ENCODE data around the gene EMILIN2.

The EMILIN2 gene

GRCh38 chr18:2959341-2959740 is 112.5 kb downstream of the EMILIN2 start:
- DNase-seq (ENCODE audit: low spot score) = no peak
- H3K27ac ChIP-seq (replicated peaks; ENCODE audit: low read length) = no peak overlapping the region
- WGBS, 2 donors (ENCODE audit: extremely low coverage in 2 of 2, insufficient read length in 2 of 2, insufficient replicate concordance in 1 of 2) = no CpG with 5 or more reads among the region's 2 CpGs
- H2AFZ ChIP-seq (ENCODE audit: low read length) = no peak overlapping the region
- no peak overlapping the region for H2AK5ac ChIP-seq (ENCODE audit: low read depth, low read length)
- peaks cover 0 to 2% of the 10 kb centered on the region in 2 donors for H3K9me3 ChIP-seq (replicated peaks in 1 of 2; ENCODE audit: control insufficient read depth in 2 of 2, insufficient read depth in 1 of 2, low read depth in 1 of 2, low read length in 2 of 2)
- no peak overlapping the region for H3K4me3 ChIP-seq (ENCODE audit: low read length in 2 of 2)
- H2BK15ac ChIP-seq (ENCODE audit: low read length) = no peak overlapping the region
- H3K79me1 ChIP-seq (ENCODE audit: low read depth, low read length) = no peaks in the 10 kb centered on the region
- no peak overlapping the region for H2BK12ac ChIP-seq (ENCODE audit: low read length)
- peaks cover 0 to 25% of the 10 kb centered on the region in 2 donors for H3K4me1 ChIP-seq (ENCODE audit: control insufficient read depth in 2 of 2, insufficient read depth in 1 of 2, low read depth in 1 of 2, low read length in 2 of 2)
- no peak overlapping the region for H3K23ac ChIP-seq (ENCODE audit: low read depth, low read length, poor library complexity)
- H3K27me3 ChIP-seq (ENCODE audit: control insufficient read depth in 3 of 3, insufficient read depth in 3 of 3, low read depth in 1 of 3, low read length in 3 of 3) = no peaks in the 10 kb centered on the region
- H4K91ac ChIP-seq (ENCODE audit: low read depth, low read length, poor library complexity) = no peak overlapping the region
- no peak overlapping the region for H2BK120ac ChIP-seq (ENCODE audit: low read depth, low read length)
- no peak overlapping the region for H3K4ac ChIP-seq (ENCODE audit: low read length)
- H3K18ac ChIP-seq (ENCODE audit: low read length) = no peak overlapping the region
- H2BK5ac ChIP-seq (ENCODE audit: low read length) = no peak overlapping the region
- H3K36me3 ChIP-seq (replicated peaks in 1 of 2; ENCODE audit: control insufficient read depth in 2 of 2, insufficient read depth in 2 of 2, low read length in 2 of 2) = peaks cover 2 to 59% of the 10 kb centered on the region in 2 donors
- no peak overlapping the region for H3K4me2 ChIP-seq (ENCODE audit: insufficient read depth, low read length, poor library complexity, severe bottlenecking)
- no peak overlapping the region for H4K8ac ChIP-seq (ENCODE audit: low read depth, low read length)
- no peak overlapping the region for H3K14ac ChIP-seq (ENCODE audit: low read length)
- no peak overlapping the region for H3K9ac ChIP-seq (ENCODE audit: low read depth, low read length, poor library complexity)

- Histone ChIP-seq H4K8ac (ENCODE audit: low read depth, low read length) (no peak overlapping the region), H3K4me3 (ENCODE audit: low read length in 2 of 2) (no peak overlapping the region), H2AFZ (ENCODE audit: low read length) (no peak overlapping the region), H3K4me1 (ENCODE audit: control insufficient read depth in 2 of 2, insufficient read depth in 1 of 2, low read depth in 1 of 2, low read length in 2 of 2) (peaks cover 0 to 25% of the 10 kb centered on the region in 2 donors), H3K9ac (ENCODE audit: low read depth, low read length, poor library complexity) (no peak overlapping the region), H3K9me3 (replicated peaks in 1 of 2; ENCODE audit: control insufficient read depth in 2 of 2, insufficient read depth in 1 of 2, low read depth in 1 of 2, low read length in 2 of 2) (peaks cover 0 to 4% of the 10 kb centered on the region in 2 donors), H2AK5ac (ENCODE audit: low read depth, low read length) (no peak overlapping the region), H3K36me3 (replicated peaks in 1 of 2; ENCODE audit: control insufficient read depth in 2 of 2, insufficient read depth in 2 of 2, low read length in 2 of 2) (peaks cover 2 to 42% of the 10 kb centered on the region in 2 donors), H3K18ac (ENCODE audit: low read length) (no peak overlapping the region), H3K4ac (ENCODE audit: low read length) (no peak overlapping the region), H4K91ac (ENCODE audit: low read depth, low read length, poor library complexity) (no peak overlapping the region), H2BK12ac (ENCODE audit: low read length) (no peak overlapping the region), H3K27ac (replicated peaks; ENCODE audit: low read length) (no peak overlapping the region), H2BK15ac (ENCODE audit: low read length) (no peak overlapping the region), H3K14ac (ENCODE audit: low read length) (no peak overlapping the region), H2BK5ac (ENCODE audit: low read length) (no peak overlapping the region), H3K79me1 (ENCODE audit: low read depth, low read length) (no peaks in the 10 kb centered on the region), H3K27me3 (ENCODE audit: control insufficient read depth in 3 of 3, insufficient read depth in 3 of 3, low read depth in 1 of 3, low read length in 3 of 3) (no peaks in the 10 kb centered on the region), H3K23ac (ENCODE audit: low read depth, low read length, poor library complexity) (no peak overlapping the region), H2BK120ac (ENCODE audit: low read depth, low read length) (no peak overlapping the region), H3K4me2 (ENCODE audit: insufficient read depth, low read length, poor library complexity, severe bottlenecking) (no peak overlapping the region)
- WGBS, 2 donors (ENCODE audit: extremely low coverage in 2 of 2, insufficient read length in 2 of 2, insufficient replicate concordance in 1 of 2) = no CpG with 5 or more reads among the region's 7 CpGs
- DNase-seq (ENCODE audit: low spot score) = no peak
Observed at GRCh38 chr18:2960983-2961696, 114.3 kb downstream of the EMILIN2 start.

GRCh38 chr18:2961821-2962220 is 115.0 kb downstream of the EMILIN2 start:
- Histone ChIP-seq H3K27me3 (ENCODE audit: control insufficient read depth in 3 of 3, insufficient read depth in 3 of 3, low read depth in 1 of 3, low read length in 3 of 3) (no peaks in the 10 kb centered on the region), H3K23ac (ENCODE audit: low read depth, low read length, poor library complexity) (no peak overlapping the region), H2AK5ac (ENCODE audit: low read depth, low read length) (no peak overlapping the region), H3K4me1 (ENCODE audit: control insufficient read depth in 2 of 2, insufficient read depth in 1 of 2, low read depth in 1 of 2, low read length in 2 of 2) (peaks cover 0 to 25% of the 10 kb centered on the region in 2 donors), H3K36me3 (replicated peaks in 1 of 2; ENCODE audit: control insufficient read depth in 2 of 2, insufficient read depth in 2 of 2, low read length in 2 of 2) (peaks cover 2 to 35% of the 10 kb centered on the region in 2 donors), H3K14ac (ENCODE audit: low read length) (peak overlapping the region; percentile 90), H2BK120ac (ENCODE audit: low read depth, low read length) (no peak overlapping the region), H3K4me3 (ENCODE audit: low read length in 2 of 2) (peak overlapping the region in 1 of 2 donors; percentile 22), H3K9me3 (replicated peaks in 1 of 2; ENCODE audit: control insufficient read depth in 2 of 2, insufficient read depth in 1 of 2, low read depth in 1 of 2, low read length in 2 of 2) (peaks cover 0 to 4% of the 10 kb centered on the region in 2 donors), H2BK5ac (ENCODE audit: low read length) (no peak overlapping the region), H3K4ac (ENCODE audit: low read length) (no peak overlapping the region), H4K8ac (ENCODE audit: low read depth, low read length) (no peak overlapping the region), H3K18ac (ENCODE audit: low read length) (no peak overlapping the region), H3K4me2 (ENCODE audit: insufficient read depth, low read length, poor library complexity, severe bottlenecking) (no peak overlapping the region), H2AFZ (ENCODE audit: low read length) (peak overlapping the region; percentile 77), H2BK12ac (ENCODE audit: low read length) (no peak overlapping the region), H2BK15ac (ENCODE audit: low read length) (no peak overlapping the region), H3K27ac (replicated peaks; ENCODE audit: low read length) (no peak overlapping the region), H4K91ac (ENCODE audit: low read depth, low read length, poor library complexity) (no peak overlapping the region), H3K9ac (ENCODE audit: low read depth, low read length, poor library complexity) (no peak overlapping the region), H3K79me1 (ENCODE audit: low read depth, low read length) (no peaks in the 10 kb centered on the region)
- no peak for DNase-seq (ENCODE audit: low spot score)
- WGBS, 2 donors (ENCODE audit: extremely low coverage in 2 of 2, insufficient read length in 2 of 2, insufficient replicate concordance in 1 of 2) = no CpG with 5 or more reads among the region's 4 CpGs

GRCh38 chr18:2963048-2963447 is 116.2 kb downstream of the EMILIN2 start:
- H3K9ac ChIP-seq (ENCODE audit: low read depth, low read length, poor library complexity) = no peak overlapping the region

More at GRCh38 chr18:2963048-2963447, 116.2 kb downstream of the EMILIN2 start:
- Histone ChIP-seq H3K4me2 (ENCODE audit: insufficient read depth, low read length, poor library complexity, severe bottlenecking) (no peak overlapping the region), H3K4me3 (ENCODE audit: low read length in 2 of 2) (no peak overlapping the region), H2BK12ac (ENCODE audit: low read length) (no peak overlapping the region), H3K36me3 (replicated peaks in 1 of 2; ENCODE audit: control insufficient read depth in 2 of 2, insufficient read depth in 2 of 2, low read length in 2 of 2) (peaks cover 2 to 24% of the 10 kb centered on the region in 2 donors), H2AFZ (ENCODE audit: low read length) (no peak overlapping the region), H2BK15ac (ENCODE audit: low read length) (no peak overlapping the region), H3K4ac (ENCODE audit: low read length) (no peak overlapping the region), H3K14ac (ENCODE audit: low read length) (no peak overlapping the region), H2BK5ac (ENCODE audit: low read length) (no peak overlapping the region), H3K23ac (ENCODE audit: low read depth, low read length, poor library complexity) (no peak overlapping the region), H3K4me1 (ENCODE audit: control insufficient read depth in 2 of 2, insufficient read depth in 1 of 2, low read depth in 1 of 2, low read length in 2 of 2) (peaks cover 0 to 25% of the 10 kb centered on the region in 2 donors), H3K27ac (replicated peaks; ENCODE audit: low read length) (no peak overlapping the region), H3K18ac (ENCODE audit: low read length) (no peak overlapping the region), H4K8ac (ENCODE audit: low read depth, low read length) (no peak overlapping the region), H3K27me3 (ENCODE audit: control insufficient read depth in 3 of 3, insufficient read depth in 3 of 3, low read depth in 1 of 3, low read length in 3 of 3) (no peaks in the 10 kb centered on the region), H4K91ac (ENCODE audit: low read depth, low read length, poor library complexity) (no peak overlapping the region), H2AK5ac (ENCODE audit: low read depth, low read length) (no peak overlapping the region), H3K79me1 (ENCODE audit: low read depth, low read length) (no peaks in the 10 kb centered on the region), H2BK120ac (ENCODE audit: low read depth, low read length) (no peak overlapping the region), H3K9me3 (replicated peaks in 1 of 2; ENCODE audit: control insufficient read depth in 2 of 2, insufficient read depth in 1 of 2, low read depth in 1 of 2, low read length in 2 of 2) (peaks cover 0 to 4% of the 10 kb centered on the region in 2 donors)
- no CpG with 5 or more reads among the region's 3 CpGs for WGBS, 2 donors (ENCODE audit: extremely low coverage in 2 of 2, insufficient read length in 2 of 2, insufficient replicate concordance in 1 of 2)
- DNase-seq (ENCODE audit: low spot score) = no peak

All from neuronal stem cell (in vitro differentiated cells).